GM18519 (cell line): ENCODE measurements around the gene ANKRD10.

Experiments
- ATAC-seq: cut with Tn5 transposase; IDR thresholded peaks from one replicate; pipeline ENCODE4 v1.9.1; 2021; ENCODE audit warnings: mild to moderate bottlenecking, moderate library complexity; ENCODE audit not compliant: unreplicated experiment, low FRiP score

ANKRD10 gene

DNA sequence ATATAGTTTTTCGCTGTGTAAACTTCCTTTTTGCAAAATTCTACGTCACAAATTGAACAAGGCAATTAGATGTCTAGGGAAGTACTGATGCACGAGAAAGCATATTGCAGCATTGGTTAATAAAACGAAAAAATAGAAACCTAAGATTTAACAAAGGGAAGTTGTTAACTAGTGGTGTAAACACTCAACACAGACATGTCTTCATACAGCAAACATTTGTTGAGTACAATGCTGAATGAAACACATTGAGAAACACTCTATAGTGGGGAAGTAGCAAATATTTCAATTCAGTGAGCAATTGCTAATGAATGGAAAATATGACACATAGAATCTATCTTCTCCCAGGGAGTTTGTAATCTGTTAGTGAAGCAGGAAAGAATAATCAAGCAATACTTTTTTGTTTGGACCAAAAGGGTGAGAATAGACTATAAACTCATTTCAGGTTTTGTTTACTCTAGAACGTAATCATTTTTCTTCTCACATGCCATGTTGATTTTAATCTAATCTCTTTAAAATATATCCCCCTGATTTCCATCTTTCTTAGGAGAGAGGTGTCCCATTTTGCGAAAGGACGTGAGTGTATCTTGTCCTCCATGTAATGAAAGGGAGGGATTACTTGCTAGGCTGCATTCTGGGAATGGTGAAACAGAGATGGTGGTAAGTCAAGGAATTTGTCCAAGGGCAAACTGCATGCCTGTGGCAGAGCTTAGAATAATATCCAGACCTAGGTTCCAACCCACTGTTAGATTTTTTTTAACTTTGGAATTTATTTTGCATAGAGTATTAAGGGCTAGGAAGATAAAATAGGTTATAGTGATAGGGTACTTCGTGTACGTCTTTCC lies 1.7 kb upstream of the ANKRD10 start:
- ATAC-seq: no peak

DNA sequence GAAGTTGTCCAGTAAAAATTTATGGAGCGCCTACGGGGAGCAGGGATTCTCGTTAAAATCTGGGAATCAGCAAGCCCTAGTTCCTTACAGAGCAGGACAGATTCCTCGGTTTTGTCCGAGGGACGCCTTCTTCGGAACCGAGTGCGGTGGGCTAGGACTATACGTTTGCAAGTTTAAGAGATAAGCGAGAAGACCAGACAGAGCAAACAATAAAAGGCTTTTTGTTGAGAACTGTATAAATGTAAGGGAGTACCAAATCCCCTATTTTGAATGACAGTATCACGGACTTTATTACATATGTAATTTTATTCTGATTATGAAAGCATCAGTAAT lies 971 bp upstream of the ANKRD10 start:
- ATAC-seq: no peak

DNA sequence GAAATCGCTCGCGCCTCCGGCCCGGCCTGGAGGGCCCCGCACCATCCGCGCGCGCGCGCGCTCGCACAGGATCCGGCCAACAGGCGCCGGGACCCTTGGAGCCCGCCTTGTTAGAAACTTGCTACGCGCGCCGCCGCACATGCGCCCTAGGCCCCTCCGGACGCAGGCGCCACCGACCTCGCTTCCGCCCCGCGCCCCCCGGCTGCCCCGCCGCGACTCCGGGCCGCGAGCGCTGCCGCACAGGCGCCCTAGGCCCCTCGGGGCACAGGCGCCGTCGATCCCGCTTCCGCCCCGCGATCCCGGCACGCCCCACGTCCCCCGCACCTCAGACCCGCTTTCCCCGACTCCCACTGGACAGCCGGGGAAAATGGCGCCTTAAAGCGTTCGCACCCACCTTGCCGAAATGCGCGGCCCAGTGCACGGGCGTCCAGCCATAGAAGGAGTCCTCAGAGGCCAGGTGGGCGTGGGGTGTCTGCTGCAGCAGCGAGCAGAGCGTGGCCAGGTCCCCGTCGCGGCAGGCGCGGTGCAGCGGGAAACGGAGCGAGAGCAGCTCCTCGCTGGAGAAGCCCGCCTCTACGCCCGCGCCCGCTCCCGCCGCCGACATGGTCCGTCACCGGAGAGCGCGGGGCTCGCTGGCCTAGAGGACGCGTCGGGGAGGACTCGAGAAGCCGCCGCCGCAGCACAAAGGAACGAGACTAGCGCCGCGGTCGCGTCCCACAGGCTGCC lies 375 bp downstream of the ANKRD10 start:
- ATAC-seq: peak; percentile 28

DNA sequence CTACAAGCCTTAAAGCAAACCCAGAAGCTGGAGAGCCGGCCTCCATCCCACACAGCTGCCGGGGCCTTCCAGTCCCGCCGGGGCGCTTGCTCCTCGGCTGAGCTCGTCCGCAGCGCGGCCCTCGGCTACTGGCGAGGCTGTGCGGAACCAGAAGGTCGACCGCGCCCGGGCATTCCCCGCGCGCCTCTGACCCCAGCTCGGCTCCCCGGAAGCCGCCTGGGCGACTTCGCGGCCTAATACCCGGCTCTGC lies 863 bp downstream of the ANKRD10 start:
- no peak for ATAC-seq

DNA sequence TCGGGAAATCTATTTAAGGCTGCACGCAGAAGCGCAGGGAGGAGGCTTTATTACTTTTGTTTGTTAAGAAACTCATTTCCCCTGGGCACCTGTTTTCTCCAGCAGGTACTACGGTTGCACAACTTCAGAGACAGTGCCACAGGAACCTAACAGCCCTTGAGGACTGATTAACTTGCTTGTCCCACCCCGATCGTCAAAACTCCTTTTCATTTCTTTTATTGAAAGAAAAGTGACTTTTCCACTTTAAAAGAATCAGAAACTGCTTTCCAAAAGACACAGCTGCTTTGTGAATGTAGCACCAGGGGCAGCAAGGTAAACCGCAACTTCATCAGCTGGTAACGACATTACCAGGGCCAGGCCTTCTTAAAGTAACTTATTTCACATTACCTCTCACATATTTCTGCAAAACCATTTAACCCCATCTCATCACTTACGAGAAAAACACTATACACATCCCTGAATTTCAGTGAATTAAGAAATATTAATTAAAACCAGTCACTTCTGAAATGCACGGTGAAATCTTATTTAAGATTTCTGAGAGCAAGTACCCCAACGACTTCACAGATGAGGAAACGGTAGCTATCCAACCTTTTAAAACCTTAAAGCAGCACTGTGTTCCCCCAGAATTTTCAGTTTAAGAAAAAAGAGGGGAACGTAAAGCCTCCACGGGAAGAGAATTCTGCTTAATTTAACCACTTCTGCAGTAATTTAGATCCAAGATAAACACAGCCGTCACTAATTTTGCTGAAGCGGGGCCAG lies 1.4 kb downstream of the ANKRD10 start:
- no peak for ATAC-seq

DNA sequence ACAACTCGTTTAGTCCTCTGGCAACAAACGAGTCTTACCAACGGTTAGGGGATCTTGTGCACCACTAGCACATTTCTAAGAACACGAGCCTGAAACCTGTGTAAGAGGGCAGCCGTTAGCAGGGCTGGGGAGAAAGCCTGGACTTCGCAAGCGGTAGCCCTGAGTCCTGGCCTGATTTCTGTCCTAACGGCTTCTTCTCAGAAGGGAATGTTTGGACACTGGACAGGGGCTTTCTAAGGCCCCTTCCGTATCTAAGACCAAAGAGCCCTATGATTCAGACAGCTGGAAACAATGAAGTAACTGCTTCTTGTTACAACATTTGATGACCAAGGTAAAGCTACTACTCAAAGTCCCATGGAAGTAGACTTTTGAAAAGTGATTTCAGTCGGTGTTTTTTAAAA lies 2.2 kb downstream of the ANKRD10 start:
- ATAC-seq: no peak

DNA sequence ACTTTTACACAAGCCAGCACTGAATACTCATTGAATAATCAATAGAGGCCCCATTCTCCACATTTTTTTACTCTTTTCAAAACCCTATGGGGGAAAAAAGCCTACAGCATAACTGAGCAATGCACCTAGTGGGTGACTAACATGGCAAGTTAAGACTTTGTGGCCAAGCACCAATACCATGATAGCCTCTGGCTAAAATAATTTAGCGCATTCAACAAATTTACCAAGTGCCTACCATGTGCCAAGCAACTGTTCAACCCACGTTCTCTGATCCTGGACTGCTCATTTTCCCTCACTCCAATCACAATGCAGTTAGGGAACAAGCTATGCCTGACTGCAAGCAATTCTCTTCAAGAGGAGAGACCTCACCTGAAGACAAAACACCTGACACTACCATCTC lies 3.0 kb downstream of the ANKRD10 start:
- no peak for ATAC-seq

DNA sequence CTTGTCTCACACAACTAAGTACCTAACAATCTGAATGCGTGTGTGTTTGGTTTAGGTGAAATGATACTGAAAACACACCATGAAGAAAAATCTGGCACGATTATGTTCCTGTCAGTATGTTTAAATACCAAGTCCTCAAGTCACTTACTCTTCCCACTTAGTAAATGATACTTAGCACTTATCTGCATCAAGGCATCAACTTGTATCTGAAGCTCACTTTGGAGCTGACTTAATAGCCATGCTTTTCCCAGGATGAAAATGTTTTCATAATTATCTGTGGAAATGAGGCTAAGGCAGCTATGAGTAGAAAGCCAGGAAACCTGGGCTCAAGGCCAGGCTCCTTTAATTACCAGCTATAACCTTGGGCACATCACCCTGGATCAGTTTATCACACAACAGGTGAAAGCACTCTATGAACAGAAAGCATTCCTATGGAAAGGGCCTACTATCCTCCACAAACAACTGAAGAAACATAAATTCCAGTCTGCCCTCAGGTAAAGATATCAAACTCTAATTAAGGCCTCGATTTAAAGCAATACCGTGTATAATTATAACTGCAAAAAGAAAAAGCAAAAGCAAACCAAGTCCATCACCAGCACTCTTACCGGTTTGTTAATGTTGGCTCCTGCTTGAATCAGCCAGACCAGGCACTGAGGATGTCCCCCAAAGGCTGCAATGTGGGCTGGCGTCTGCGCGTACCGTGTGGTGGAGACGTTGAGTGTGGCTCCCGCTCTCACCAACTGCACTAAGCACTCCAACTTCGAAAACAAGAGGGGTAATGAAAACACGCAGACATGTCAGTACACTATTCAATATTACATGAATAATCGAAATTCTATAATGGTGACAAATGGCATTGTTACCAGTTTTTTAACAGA lies 4.6 kb downstream of the ANKRD10 start:
- ATAC-seq: no peak

DNA sequence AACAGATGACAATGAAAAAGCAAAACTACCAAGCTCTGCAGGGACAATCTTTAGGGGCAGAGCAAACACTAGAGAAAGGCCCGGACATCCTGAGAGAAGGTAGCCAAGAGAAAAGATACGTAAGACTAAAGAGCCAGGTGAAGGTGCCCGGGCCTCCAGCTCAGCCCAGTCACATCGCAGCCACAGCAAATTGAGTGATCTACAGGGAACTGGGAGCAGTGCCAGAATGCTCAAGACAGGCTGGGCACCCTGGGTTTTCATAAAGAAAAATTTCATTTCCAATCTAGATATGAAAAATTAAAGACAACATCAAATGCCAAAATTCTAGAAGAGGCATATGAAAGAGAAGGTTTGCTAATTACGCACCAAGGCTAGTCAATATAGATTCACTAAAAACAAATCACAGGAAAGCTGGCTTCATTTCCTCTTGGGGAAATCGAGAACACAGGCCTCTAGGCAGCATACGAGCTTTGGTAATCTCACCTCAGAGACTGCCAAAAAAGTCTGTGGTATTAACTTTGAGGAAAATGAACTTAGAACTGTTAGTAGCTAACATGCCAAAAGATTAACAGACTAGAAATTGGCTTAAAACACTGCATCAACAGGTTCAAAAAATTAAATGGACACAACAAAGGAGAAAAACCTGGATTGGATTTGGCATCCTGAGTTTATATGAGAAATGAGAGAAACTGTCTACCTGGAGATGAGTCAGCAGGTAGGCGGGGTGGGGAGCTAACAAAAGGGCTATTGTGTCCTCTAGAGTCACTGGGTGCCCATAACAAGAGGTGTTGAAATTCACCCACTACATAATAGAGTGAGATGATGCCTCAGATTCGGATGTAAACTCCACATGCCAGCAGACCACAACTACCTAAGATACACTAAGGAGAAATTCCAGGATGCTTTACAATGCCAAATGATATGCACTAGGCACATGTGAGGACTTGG lies 6.6 kb downstream of the ANKRD10 start:
- no peak for ATAC-seq

DNA sequence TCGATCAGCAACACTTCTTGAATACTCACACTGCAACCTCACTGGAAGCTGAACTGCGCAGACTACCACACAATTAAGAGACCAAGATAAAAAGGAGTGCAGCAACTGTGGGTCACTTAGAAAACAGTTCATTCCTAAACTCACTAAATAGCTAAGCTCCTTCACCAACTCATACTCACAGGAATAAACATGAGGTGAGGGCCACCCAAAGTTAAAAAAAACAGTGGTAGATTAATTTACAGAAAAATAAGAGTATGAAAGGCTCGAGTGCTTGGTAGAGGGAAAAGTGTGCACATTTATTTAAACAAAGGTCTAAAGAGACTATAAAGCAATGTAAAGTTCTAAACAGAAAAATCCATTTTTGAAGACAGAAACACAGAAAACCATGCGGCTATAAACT lies 7.6 kb downstream of the ANKRD10 start:
- ATAC-seq: no peak

DNA sequence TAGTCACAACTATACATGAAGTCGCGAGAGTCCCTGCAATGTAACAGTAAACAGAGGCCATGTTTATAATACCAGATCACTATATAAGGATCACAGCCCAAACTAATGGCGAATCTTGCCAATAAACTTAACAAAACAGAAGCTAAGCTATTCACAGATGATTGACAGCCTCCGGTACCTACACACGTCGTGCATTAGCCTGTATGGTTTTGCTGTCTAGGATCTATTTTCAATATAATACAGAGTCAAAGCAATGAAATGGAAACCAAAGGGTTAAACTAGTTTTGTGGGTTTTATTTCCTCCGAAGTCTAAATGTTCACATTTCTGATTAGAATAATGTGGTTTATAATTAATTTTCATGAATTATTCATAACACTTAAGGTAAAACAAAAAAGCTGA lies 10.1 kb downstream of the ANKRD10 start:
- ATAC-seq: no peak

DNA sequence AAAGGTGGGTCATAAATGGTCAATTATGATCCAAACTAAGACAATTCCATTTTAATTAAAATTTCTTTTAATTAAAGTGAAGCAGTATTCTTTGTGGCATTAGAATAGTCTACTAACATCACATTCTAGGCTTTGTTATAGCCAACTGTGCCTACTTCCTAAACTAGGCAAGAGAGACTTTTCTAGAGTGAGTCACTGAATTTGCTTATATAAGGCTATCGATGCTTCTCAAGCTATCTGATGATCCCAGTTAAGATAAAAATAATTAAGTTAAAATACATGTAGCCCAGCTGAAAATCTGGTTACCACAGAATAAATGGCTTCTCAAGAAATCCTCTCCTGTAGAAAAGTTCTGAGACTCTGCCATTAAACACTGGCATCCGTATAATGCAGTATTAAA lies 12.5 kb downstream of the ANKRD10 start:
- no peak for ATAC-seq

DNA sequence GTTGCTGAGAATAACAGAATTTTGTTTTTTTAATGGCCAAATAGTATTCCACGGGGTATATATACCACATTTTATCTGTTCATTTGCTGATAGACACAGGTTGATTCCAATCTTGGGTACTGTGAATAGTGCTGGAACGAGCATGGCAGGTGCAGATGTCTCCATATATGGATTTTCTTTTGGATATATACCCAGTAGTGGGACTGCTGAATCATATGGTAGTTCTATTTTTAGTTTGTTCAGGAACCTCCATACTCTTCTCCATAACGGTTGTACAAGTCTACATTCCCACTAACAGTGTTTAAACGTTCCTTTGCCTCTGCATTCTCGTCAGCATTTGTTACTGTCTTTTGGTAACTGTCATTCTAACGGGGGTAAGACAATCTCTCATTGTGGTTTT lies 17.3 kb downstream of the ANKRD10 start:
- no peak for ATAC-seq

DNA sequence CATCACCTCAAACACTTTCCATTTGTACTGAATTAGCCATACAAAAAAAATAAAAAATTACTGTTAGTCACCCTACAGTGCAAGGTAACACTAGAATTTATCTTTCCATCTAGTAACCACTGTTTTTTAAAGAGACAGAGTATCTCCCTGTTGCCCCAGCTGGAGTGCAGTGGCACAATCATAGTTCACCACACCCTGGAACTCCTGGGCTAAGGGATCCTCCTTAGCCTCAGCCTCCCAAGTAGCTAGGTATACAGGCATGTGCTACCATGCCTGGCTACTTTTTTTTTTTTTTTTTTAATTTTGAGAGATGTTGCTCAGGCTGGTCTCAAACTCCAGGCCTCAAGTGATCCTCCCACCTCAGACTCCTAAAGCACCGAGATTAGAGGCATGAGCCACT lies 17.9 kb downstream of the ANKRD10 start:
- no peak for ATAC-seq

DNA sequence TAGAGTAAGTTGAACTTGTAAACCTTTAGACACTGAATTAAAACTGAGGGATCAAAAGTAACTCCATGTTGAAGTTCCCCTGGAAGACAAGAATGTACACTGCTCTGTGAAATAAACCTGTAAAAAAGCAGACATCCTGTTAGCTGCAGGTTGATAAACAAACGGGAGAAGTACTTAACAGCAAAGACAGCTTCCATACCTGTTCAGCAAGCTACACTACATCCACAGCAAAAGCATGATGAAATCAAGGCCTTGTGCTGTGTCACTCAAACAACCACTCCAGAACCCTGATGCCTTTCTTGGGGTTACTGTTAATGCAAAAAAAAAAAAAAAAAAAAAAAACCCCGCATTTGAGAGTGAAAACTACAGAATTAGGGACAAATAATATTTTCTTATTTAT lies 20.8 kb downstream of the ANKRD10 start:
- no peak for ATAC-seq

DNA sequence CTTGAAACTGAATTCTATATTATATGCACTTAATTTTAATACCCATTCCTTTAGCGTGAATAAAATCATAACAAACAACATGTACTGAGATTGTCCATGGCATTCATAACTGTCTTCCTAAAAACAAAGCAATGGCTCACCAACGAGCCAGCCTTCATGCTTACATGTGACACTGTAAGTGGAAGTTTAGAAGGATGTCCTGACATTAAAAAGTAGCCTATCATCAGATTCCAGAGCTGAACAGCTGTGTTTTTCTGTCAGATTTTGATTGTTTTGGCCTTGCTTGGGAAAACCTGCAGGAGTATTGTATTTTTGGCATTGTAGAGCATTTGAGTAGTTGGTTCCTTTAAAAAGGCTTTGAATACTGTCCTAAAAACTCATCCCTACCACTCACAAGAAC lies 21.3 kb downstream of the ANKRD10 start:
- no peak for ATAC-seq

DNA sequence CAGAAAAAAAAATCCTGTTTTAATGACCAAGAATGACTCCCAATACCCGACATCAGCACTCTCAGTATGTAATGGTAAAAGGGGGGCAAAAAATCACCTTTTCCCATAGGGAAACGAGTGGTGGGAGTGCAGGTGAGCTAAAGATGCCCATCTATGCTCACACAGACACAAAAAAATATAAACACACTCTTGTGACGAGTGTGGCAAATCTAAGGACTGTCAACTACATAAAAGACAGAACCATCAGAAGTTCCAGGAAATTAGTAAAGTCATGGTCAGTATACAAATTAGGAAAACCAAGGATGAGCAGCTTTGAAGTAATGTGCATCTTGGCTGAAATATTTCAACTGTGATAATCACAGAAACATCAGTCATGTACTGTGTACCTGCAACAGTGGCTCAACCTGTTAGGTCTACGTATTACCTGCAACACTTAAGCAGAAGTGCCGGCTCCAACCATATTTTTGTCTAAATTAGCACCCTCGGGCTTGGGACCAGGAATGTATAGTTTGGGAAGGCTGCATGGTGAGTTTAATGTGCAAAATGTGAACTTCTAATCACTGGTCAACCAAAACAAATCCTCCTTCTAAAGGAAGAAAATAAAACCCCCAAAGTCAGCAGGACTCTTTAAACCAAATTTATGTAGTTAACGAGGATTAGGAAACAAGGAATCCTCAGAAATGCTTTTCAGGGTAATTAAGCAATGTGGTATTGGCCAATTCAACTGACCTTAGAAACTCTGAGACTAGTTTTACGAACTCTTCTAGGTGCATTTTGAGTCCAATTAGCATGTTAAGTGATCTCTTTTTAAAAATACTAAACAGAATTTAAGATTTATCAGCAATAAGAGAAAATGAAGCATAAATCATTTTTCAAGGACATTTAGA lies 24.3 kb downstream of the ANKRD10 start:
- no peak for ATAC-seq

DNA sequence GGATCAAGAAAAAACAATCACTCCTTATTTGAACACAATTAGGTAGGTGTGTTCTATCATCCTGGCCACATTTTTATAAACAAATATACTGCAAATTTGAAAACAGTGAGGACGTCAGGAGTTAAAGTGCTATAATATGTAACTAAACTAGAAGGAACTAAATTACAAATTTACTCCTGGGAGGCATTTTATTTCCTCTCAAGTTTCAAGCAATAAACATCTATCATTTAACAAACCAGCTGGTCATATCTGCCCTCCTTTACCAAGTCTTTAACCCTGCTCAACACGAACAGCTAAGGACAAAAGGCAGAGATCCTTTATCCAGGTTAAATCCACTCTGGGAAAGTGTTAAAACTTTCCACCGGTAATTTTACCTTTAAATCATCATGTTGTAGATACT lies 26.5 kb downstream of the ANKRD10 start:
- ATAC-seq: no peak
